Astrocyte of the cerebellum (primary cell): ENCODE data around the gene NSUN6.

ENCODE experiments used
- DNase-seq: peaks from one replicate; pipeline ENCODE4 v3.0.0-alpha.2; 2011; ENCODE audit warnings: low read depth
- H3K4me3 ChIP-seq: 2 replicates; pipeline ENCODE4 v1.5.1; 2011; ENCODE audit warnings: mild to moderate bottlenecking, low read depth, low read length, moderate library complexity
- CTCF ChIP-seq: IDR thresholded peaks from 2 replicates; pipeline ENCODE4 v1.5.1; 2012; ENCODE audit warnings: low read length, low read depth, moderate library complexity, mild to moderate bottlenecking; ENCODE audit errors: missing control alignments
- in situ Hi-C: cut with HindIII; loops from 2 replicates; pipeline ENCODE4 v1.10.0; 2017; ENCODE audit warnings: low sequenced_read_pairs

Gene NSUN6

GRCh38 chr10:18523858-18524257 lies 127.5 kb downstream of the NSUN6 start:
- no peak for TF ChIP-seq CTCF
- in situ Hi-C loops, result no loop called here
- no peak for DNase-seq
- no peak overlapping the region for H3K4me3 ChIP-seq

- no peak overlapping the region for H3K4me3 ChIP-seq
- in situ Hi-C loops, result no loop called here
- no peak for DNase-seq
- TF ChIP-seq CTCF, result no peak
Measured at GRCh38 chr10:18523025-18523424, 128.4 kb downstream of the NSUN6 start.

- H3K4me3 ChIP-seq, result no peak overlapping the region
- no peak for DNase-seq
- no peak for TF ChIP-seq CTCF
- in situ Hi-C loops, result no loop called here
Measured at GRCh38 chr10:18516851-18517250, 134.5 kb downstream of the NSUN6 start.

GRCh38 chr10:18514537-18514936 lies 136.8 kb downstream of the NSUN6 start:
- no peak for DNase-seq
- in situ Hi-C loops, result no loop called here
- H3K4me3 ChIP-seq, result no peak overlapping the region
- no peak for TF ChIP-seq CTCF

GRCh38 chr10:18508587-18508986 lies 142.8 kb downstream of the NSUN6 start:
- TF ChIP-seq CTCF, result no peak
- in situ Hi-C loops, result no loop called here
- no peak for DNase-seq
- no peak overlapping the region for H3K4me3 ChIP-seq

- in situ Hi-C loops, result no loop called here
- TF ChIP-seq CTCF, result no peak
- H3K4me3 ChIP-seq, result no peak overlapping the region
- no peak for DNase-seq
Measured at GRCh38 chr10:18505456-18506118, 145.8 kb downstream of the NSUN6 start.
